Calu3 (cell line): ENCODE results near the gene KRTAP10-1. TPM values are rescaled to one million over a fixed set of nuclear protein-coding genes. Genes with fewer than 3 reads are reported as not detected.

Experiments used
- BruUV-seq: library from RNA; stranded (reverse); fragments of 400-500 nt; replicated peaks from 2 replicates; lab custom pipeline; 2021; lab: Mats Ljungman, UMichigan
- CTCF ChIA-PET: fragments of 300-600 bp; sonication (Branson Sonifier 250); formaldehyde crosslinking; loops from one replicate; lab custom pipeline; 2022; ENCODE audit warnings: antibody characterized with exemption; lab: Charles Lee
- DNase-seq: peaks from one replicate; pipeline ENCODE4 v3.0.0; 2022
- H3K27ac Mint-ChIP-seq: one replicate; pipeline ENCODE4 v1.8.0; 2022; ENCODE audit warnings: mixed read lengths; ENCODE audit not compliant: unreplicated experiment
- H3K27me3 Mint-ChIP-seq: one replicate; pipeline ENCODE4 v1.8.0; 2022; ENCODE audit warnings: mixed read lengths; ENCODE audit not compliant: unreplicated experiment
- H3K36me3 Mint-ChIP-seq: one replicate; pipeline ENCODE4 v1.8.0; 2022; ENCODE audit warnings: mild to moderate bottlenecking, moderate library complexity, mixed read lengths; ENCODE audit not compliant: insufficient read depth, unreplicated experiment
- H3K4me1 Mint-ChIP-seq: one replicate; pipeline ENCODE4 v1.8.0; 2022; ENCODE audit warnings: mild to moderate bottlenecking, low read depth, mixed read lengths; ENCODE audit not compliant: unreplicated experiment
- H3K4me3 Mint-ChIP-seq: one replicate; pipeline ENCODE4 v1.8.0; 2022; ENCODE audit warnings: mild to moderate bottlenecking, low read depth, moderate library complexity, mixed read lengths; ENCODE audit not compliant: unreplicated experiment
- H3K9me3 Mint-ChIP-seq: one replicate; pipeline ENCODE4 v1.8.0; 2022; ENCODE audit warnings: low read depth, mixed read lengths; ENCODE audit not compliant: unreplicated experiment
- intact Hi-C: fragments of 100-400 bp; cut with micrococcal nuclease; formaldehyde crosslinking; loops from one replicate; pipeline ENCODE4 v1.10.0; 2022; ENCODE audit not compliant: unreplicated experiment
- total RNA-seq: library from RNA; stranded (reverse); gene quantifications from 2 replicates; pipeline ENCODE4 v1.2.3, GENCODE V29; 2022
- TF ChIP-seq, protein P1 (sequence below): fragments of 200-600 bp; IDR thresholded peaks from one replicate; pipeline ENCODE4 v1.8.0; 2022; ENCODE audit warnings: antibody characterized with exemption; ENCODE audit not compliant: unreplicated experiment

KRTAP10-1 gene
- total RNA-seq, 1 experiment from 2014 or later = not detected

DNA sequence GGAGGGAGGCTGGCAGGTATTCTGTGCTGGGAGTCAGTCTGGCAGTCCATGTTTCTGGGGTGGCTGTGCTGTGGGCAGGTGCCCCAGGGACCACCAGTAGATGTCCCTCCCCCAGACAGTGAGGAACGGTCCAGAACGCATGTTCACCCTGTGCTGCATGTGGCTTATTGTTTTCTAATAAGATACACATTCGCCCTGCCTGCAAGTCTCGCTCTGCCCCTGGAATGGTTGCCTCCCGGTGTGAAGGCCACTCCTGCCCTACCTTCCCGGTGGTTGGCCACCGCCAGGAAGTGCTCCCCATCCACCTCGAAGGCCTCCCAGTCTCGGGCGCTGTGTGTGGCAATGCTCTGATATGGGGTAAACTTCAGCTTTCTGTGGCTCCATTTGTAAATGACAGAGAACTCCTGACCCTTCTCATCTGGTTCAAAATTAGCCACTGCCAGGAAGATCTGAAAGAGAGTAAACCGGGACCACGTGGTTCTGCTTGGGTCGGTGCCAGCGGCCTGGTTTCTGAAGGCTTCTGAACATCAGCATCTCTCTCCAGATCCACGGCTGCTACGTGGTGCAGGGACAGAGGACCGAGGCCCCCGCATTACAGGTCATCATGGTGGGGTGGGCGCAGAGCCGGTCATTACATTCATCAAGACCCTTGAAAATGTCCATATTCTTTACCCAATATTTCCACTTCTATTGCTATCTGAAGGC is 14.5 kb downstream of the KRTAP10-1 start:
- TF ChIP-seq, protein P1, sequence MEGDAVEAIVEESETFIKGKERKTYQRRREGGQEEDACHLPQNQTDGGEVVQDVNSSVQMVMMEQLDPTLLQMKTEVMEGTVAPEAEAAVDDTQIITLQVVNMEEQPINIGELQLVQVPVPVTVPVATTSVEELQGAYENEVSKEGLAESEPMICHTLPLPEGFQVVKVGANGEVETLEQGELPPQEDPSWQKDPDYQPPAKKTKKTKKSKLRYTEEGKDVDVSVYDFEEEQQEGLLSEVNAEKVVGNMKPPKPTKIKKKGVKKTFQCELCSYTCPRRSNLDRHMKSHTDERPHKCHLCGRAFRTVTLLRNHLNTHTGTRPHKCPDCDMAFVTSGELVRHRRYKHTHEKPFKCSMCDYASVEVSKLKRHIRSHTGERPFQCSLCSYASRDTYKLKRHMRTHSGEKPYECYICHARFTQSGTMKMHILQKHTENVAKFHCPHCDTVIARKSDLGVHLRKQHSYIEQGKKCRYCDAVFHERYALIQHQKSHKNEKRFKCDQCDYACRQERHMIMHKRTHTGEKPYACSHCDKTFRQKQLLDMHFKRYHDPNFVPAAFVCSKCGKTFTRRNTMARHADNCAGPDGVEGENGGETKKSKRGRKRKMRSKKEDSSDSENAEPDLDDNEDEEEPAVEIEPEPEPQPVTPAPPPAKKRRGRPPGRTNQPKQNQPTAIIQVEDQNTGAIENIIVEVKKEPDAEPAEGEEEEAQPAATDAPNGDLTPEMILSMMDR = no peak
- Mint-ChIP-seq H3K4me3 (no peak overlapping the region), H3K36me3 (no peaks in the 10 kb centered on the region), H3K9me3 (no peaks in the 10 kb centered on the region), H3K27me3 (peaks cover 20% of the 10 kb centered on the region), H3K27ac (no peak overlapping the region), H3K4me1 (no peaks in the 10 kb centered on the region)
- intact Hi-C loops = no loop called here
- CTCF ChIA-PET = no interaction called here
- no peak for DNase-seq
- BruUV-seq = no TSS peak

- H3K36me3 Mint-ChIP-seq = no peaks in the 10 kb centered on the region
- peaks cover 11% of the 10 kb centered on the region for H3K27me3 Mint-ChIP-seq
- no peak overlapping the region for H3K4me3 Mint-ChIP-seq
- TF ChIP-seq, protein P1 = no peak
- no peak for DNase-seq
- no TSS peak for BruUV-seq
- H3K9me3 Mint-ChIP-seq = no peaks in the 10 kb centered on the region
- no peak overlapping the region for H3K27ac Mint-ChIP-seq
- no peaks in the 10 kb centered on the region for H3K4me1 Mint-ChIP-seq
- CTCF ChIA-PET = no interaction called here
- intact Hi-C loops = no loop called here
Measured at GRCh38 chr21:44524414-44525371, 15.3 kb downstream of the KRTAP10-1 start.

DNA sequence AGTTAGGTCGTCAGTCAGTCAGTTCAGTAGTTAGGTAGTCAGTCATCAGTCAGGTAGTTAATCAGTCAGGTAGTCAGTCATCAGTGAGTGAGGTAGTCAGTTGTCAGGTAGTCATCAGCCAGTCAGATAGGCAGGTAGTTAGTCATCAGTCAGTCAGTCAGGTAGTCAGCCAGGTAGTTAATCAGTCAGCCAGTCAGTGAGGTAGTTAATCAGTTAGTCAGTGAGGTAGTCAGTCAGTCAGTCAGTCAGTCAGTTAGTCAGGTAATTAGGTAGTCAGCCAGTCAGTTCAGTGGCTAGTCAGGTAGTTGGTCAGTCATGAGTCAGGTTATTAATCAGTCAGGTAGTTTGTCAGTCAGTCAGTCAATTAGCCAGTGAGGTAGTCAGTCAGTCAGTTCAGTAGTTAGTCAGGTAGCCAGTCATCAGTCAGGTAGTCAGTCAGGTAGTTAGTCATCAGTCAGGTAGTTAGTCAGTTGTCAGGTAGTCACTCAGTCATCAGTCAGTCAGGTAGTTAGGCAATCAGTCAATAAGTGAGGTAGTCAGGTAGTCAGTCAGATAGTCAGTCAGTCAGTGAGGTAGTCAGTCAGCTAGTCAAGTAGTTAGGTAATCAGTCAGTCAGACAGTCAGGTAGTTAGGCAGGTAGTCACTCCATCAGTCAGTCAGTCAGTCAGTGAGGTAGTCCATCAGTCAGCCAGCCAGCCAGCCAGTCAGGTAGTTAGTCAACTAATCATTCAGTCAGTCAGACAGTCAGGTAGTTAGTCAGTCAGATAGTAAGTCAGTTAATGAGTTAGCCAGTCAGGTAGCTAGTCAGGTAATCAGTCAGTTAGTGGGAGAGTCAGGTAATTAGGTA is 16.2 kb downstream of the KRTAP10-1 start:
- CTCF ChIA-PET = no interaction called here
- Mint-ChIP-seq H3K27ac (no peak overlapping the region), H3K27me3 (peaks cover 2% of the 10 kb centered on the region), H3K9me3 (no peaks in the 10 kb centered on the region), H3K4me1 (no peaks in the 10 kb centered on the region), H3K36me3 (no peaks in the 10 kb centered on the region), H3K4me3 (no peak overlapping the region)
- intact Hi-C loops = no loop called here
- TF ChIP-seq, protein P1 = no peak
- no TSS peak for BruUV-seq
- DNase-seq = no peak

DNA sequence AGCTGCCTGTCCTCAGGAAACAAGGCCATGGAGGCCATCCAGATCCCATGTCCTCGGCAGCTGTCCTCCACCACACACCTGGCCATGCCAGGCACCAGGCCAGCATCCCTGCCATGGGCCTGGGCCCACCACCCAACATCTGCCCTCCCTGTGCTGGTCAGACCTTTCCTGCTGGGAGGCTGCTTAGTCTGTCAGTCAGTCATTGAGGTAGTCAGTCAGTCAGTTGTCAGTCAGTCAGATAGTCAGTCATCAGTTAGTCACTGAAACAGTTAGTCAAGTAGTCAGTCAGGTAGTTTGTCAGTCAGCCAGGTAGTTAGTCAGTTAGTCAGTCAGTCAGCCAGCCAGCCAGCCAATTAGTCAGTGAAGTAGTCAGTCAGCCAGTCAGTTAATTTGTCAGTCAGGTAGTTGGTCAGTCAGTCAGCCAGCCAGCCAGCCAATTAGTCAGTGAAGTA is 17.2 kb downstream of the KRTAP10-1 start:
- BruUV-seq = no TSS peak
- H3K36me3 Mint-ChIP-seq = no peaks in the 10 kb centered on the region
- H3K4me3 Mint-ChIP-seq = no peak overlapping the region
- TF ChIP-seq, protein P1 = no peak
- peaks cover 6% of the 10 kb centered on the region for H3K27me3 Mint-ChIP-seq
- peaks cover 1% of the 10 kb centered on the region for H3K9me3 Mint-ChIP-seq
- H3K4me1 Mint-ChIP-seq = no peaks in the 10 kb centered on the region
- CTCF ChIA-PET = no interaction called here
- H3K27ac Mint-ChIP-seq = no peak overlapping the region
- intact Hi-C loops = no loop called here
- DNase-seq = no peak
